ENCODE data around the gene SMAD6. TPM values are rescaled to one million over a fixed set of nuclear protein-coding genes. Genes with fewer than 3 reads are reported as not detected.

SMAD6 gene
- total and polyA plus RNA-seq, 11 donors: 10.4 to 65.9 (median 20.6) TPM

GRCh38 chr15:66701422-66702034 lies 508 bp upstream of the SMAD6 start:
- peaks cover 0 to 27% (median 0%) of the 10 kb centered on the region in 9 donors for H3K27me3 ChIP-seq
- peak overlapping the region; percentile 45 to 95 (median 90) for H3K27ac ChIP-seq
- DNase-seq (peak; percentile 52 to 83 (median 70)), ATAC-seq (peak in 3 of 4 donors; percentile 55 to 61 (median 56))
- H3K9me3 ChIP-seq: no peaks in the 10 kb centered on the region
- peaks cover 0 to 53% (median 32%) of the 10 kb centered on the region in 12 donors for H3K4me1 ChIP-seq
- 0 to 1% (median 0%) methylated on average over 32 to 48 of the region's 48 CpGs for WGBS, 4 donors
- H3K4me3 ChIP-seq: peak overlapping the region; percentile 50 to 90 (median 74)
- intact Hi-C loops (cut with DNase I): loop anchor here in 9 of 10 donors (1.0 to 10.0 kb wide), 16 partner anchors 41 to 153 kb away; no protein-coding TSS in a partner anchor
- H3K36me3 ChIP-seq: peaks cover 0 to 2% (median 0%) of the 10 kb centered on the region in 9 donors
- TF ChIP-seq POLR2A (IDR thresholded peaks at IDR 0.05): no peak

DNA sequence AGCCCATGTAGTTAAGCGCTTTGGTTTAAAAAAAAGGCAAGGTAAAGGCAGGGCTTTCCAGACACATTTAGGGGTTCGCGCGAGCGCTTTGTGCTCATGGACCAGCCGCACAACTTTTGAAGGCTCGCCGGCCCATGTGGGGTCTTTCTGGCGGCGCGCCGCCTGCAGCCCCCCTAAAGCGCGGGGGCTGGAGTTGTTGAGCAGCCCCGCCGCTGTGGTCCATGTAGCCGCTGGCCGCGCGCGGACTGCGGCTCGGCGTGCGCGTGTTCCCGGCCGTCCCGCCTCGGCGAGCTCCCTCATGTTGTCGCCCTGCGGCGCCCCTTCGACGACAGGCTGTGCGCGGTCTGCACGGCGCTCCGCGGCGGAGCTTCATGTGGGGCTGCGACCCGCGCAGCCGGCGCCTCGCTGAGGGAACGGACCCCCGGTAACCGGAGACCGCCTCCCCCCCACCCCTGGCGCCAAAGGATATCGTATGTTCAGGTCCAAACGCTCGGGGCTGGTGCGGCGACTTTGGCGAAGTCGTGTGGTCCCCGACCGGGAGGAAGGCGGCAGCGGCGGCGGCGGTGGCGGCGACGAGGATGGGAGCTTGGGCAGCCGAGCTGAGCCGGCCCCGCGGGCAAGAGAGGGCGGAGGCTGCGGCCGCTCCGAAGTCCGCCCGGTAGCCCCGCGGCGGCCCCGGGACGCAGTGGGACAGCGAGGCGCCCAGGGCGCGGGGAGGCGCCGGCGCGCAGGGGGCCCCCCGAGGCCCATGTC lies 927 bp downstream of the SMAD6 start:
- intact Hi-C loops (cut with DNase I): loop anchor here in 9 of 10 donors (1.0 to 10.0 kb wide), 14 partner anchors 39 to 152 kb away; no protein-coding TSS in a partner anchor
- H3K4me3 ChIP-seq: peak overlapping the region; percentile 50 to 90 (median 74)
- DNase-seq (peak in 3 of 5 donors; percentile 25 to 74 (median 34)), ATAC-seq (no peak)
- 0 to 1% (median 0%) methylated on average over 26 to 95 of the region's 95 CpGs for WGBS, 4 donors
- peaks cover 0 to 6% (median 0%) of the 10 kb centered on the region in 9 donors for H3K36me3 ChIP-seq
- peak in 1 of 12 donors; percentile 8 for TF ChIP-seq CTCF (IDR thresholded peaks at IDR 0.05)
- TF ChIP-seq POLR2A (IDR thresholded peaks at IDR 0.05): no peak
- H3K4me1 ChIP-seq: peaks cover 0 to 65% (median 40%) of the 10 kb centered on the region in 12 donors
- peaks cover 0 to 27% (median 0%) of the 10 kb centered on the region in 9 donors for H3K27me3 ChIP-seq
- H3K27ac ChIP-seq: peak overlapping the region; percentile 81 to 95 (median 90)
- H3K9me3 ChIP-seq: no peaks in the 10 kb centered on the region

DNA sequence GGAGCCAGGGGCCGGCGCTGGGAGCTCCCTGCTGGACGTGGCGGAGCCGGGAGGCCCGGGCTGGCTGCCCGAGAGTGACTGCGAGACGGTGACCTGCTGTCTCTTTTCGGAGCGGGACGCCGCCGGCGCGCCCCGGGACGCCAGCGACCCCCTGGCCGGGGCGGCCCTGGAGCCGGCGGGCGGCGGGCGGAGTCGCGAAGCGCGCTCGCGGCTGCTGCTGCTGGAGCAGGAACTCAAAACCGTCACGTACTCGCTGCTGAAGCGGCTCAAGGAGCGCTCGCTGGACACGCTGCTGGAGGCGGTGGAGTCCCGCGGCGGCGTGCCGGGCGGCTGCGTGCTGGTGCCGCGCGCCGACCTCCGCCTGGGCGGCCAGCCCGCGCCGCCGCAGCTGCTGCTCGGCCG lies 1.5 kb downstream of the SMAD6 start:
- intact Hi-C loops (cut with DNase I): loop anchor here in 8 of 10 donors (2.0 to 10.0 kb wide), 13 partner anchors 39 to 151 kb away; no protein-coding TSS in a partner anchor
- H3K9me3 ChIP-seq: no peaks in the 10 kb centered on the region
- peak overlapping the region; percentile 81 to 95 (median 90) for H3K27ac ChIP-seq
- ATAC-seq (no peak), DNase-seq (peak; percentile 37 to 76 (median 56))
- peak overlapping the region; percentile 50 to 90 (median 74) for H3K4me3 ChIP-seq
- WGBS, 4 donors: 0% methylated on average over 5 to 59 of the region's 59 CpGs
- H3K4me1 ChIP-seq: peaks cover 0 to 59% (median 37%) of the 10 kb centered on the region in 12 donors
- peaks cover 0 to 10% (median 0%) of the 10 kb centered on the region in 9 donors for H3K36me3 ChIP-seq
- peaks cover 0 to 27% (median 0%) of the 10 kb centered on the region in 9 donors for H3K27me3 ChIP-seq
- TF ChIP-seq POLR2A (IDR thresholded peaks at IDR 0.05): no peak
- TF ChIP-seq CTCF (IDR thresholded peaks at IDR 0.05): no peak

DNA sequence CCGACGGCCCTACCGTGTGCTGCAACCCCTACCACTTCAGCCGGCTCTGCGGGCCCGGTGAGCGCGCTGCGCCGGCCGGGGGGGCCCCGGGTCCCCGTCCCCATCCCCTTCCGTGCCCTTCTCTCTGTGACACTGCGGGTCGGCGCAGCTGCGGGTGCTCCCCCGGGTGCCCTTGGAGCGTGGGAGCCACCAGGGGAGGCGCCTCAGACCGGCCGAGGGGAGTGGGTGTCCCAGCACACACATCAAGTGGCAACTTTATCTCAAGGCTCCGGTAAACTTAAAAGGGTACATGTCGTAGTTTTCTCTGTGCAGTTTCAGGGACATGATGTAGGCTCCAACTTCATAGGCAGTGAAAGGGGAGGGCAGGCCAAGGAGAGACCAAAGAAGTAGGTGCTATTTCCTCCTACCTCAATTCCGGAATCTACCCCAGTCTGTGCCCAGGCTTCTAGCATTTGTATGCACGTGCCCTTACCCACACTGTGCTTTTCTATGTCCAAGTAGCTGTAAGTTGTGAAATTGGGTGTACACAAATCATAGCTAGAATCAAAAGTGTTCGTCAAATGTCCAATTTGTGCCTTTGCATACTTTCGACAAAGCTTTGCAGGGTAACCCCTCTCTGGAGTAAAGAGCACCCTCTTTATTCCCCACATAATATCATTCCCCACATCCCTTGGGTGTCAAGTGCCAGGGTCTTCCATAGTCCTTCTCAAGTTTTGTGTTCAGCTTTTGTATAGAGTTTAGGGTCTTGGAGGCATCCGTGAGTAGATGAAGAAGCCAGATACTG lies 2.2 kb downstream of the SMAD6 start:
- Histone ChIP-seq H3K9me3 (no peaks in the 10 kb centered on the region), H3K36me3 (peaks cover 0 to 17% (median 0%) of the 10 kb centered on the region in 9 donors), H3K4me3 (peak overlapping the region; percentile 50 to 90 (median 74)), H3K27me3 (peaks cover 0 to 27% (median 0%) of the 10 kb centered on the region in 9 donors), H3K27ac (peak overlapping the region; percentile 81 to 95 (median 90)), H3K4me1 (peaks cover 0 to 62% (median 37%) of the 10 kb centered on the region in 12 donors)
- ATAC-seq (peak in 1 of 4 donors; percentile 0), DNase-seq (peak in 1 of 5 donors; percentile 43)
- 9 to 15% (median 11%) methylated on average over 23 to 30 of the region's 30 CpGs for WGBS, 4 donors
- intact Hi-C loops (cut with DNase I): loop anchor here in 5 of 10 donors (5.0 to 10.0 kb wide), 7 partner anchors 38 to 151 kb away; no protein-coding TSS in a partner anchor
- TF ChIP-seq POLR2A (IDR thresholded peaks at IDR 0.05) (no peak), CTCF (IDR thresholded peaks at IDR 0.05) (peak in 1 of 12 donors; percentile 9)

Measured in heart left ventricle (tissue), 16 donors.